Measurements from ENCODE around the gene CA5A.
A peak's percentile ranks its signal among the peaks of the same experiment; 100 is the strongest.
"Not testable (repeated sequence)": the region's sequence is repeated elsewhere in the genome, so short reads cannot be mapped to it uniquely, and the experiment has no call there.

CA5A gene

DNA sequence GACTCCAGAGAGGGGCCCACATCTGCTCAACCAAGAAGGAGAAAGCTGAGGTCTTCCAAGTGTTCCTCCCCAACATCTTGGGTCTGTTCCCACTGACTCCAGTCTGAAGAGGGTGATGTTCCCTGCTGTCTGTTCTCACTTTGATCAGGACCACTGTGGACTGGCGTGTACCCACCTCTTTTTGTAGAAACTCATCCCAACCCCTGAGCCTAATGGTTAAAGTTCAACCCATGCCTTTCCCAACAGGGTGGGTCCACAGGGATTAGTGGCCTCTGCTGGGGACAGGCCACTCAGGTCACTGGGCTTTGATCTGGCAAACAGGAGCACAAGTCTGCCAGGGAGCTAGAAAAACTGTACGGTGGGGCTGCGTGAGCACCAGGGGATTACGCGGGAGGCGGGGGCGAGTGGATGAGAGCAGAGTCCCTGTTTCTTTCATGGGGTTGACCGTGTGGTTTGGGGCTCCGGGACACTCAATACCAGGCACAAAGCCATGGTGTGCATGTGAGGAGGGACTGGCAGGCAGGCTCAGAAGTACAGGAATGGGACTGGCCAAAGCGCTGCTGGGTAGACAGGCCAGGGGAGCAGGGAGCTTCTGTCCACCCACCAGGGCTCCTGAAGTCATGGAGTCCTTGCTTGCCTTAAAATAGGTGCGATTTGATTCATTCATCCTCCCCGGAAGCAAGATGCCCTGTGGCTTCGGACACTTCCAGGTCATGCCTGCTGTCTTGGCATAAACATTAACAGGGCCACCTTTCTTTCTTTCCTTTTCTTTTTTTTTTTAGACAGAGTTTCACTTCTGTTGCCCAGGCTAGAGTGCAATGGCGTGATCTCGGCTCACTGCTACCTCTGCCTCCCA is at the start of gene CA5A:
TSS of gene CA5A (minus strand) at position 155 of the 856 bp plus-strand sequence. CDS start at position 76, 79 bp downstream.
- DNase-seq: no peak

DNA sequence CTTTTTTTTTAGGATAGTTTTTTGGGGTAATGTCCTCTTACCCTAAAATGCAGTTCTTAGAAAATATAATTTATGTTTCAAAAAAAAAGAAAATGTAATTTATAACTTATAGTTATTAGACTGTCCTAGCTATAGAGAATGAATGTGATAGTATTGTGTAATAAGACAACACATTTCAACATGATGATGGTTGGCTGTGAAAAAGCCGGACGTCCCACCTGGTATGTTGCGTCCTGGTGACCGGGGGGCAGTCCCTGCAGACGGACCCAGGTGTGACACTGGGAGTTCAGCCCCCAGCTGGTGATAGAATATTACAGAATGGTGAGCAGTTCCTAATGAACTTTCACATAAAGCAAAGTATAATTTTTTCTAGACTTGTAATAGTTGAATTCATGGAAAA is 49.2 kb upstream of the CA5A start:
- not testable (repeated sequence) for DNase-seq

DNA sequence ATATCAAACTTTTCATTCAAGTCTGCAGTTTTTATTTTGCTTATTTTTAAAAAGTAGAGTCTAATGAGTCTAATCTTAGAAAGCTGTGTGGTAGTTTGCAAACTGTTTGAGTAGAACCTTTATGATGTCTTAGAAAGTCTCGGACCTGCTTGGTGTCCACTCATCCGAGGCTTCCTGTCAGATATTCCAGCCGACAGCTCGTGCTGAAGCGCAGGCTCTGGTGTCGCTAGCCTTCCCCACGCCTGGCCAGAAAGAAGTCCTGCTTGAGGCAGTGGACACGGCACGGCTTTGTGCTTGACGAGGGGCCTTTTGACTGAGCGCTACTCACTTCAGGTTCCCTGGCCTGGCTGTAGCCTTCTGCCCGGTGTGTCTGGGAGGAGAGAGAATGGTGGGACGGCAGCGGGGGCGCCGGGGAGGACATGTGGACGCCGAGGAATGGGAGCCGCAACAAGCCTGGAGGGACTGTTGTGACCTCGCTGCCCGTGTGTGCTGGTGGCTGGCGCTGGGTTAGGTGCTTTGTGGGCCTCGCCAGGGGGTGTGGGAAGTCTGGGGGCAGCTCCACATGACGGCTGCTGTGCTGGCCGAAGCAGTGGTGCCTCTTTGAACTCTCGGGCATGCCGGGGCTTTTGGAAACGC is 48.4 kb upstream of the CA5A start:
- DNase-seq: no peak

DNA sequence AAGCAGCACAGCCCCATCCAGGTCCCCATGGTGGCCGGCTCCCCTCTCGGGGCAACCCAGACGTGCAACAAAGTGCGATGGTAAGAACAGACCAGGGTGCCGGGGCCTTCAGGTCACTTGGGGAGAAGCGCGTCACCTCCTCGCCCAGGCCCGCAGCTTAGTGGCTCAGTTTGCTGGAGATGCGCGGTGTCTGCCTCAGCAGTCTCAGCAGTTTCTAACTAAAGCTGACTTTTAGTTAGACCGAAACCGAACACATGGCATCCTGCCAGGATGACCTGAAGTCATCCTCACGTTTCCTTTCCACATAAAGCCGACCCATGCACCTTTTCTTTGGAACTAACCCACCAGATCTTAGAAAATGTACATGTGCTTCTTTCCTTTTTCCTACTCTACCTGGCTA is 47.9 kb upstream of the CA5A start:
- peak; percentile 31 to 45 for DNase-seq

DNA sequence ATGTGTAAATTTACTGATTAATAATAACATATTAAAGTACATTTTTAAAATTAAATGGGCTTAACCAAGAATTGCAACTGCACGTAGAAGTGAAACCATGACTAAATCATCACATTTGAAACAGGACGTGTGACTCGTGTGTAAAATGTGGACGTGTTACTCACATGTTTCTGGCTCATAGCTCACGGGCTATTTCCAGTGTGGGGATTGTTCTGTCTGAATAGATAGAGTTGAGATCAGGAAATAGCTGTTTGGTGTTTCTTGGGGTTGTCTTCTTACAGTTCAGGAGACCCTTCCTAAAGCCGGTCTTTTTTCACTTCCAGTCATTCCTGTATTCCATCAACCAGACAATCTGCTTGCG is 47.4 kb upstream of the CA5A start:
- peak; percentile 24 to 40 for DNase-seq

DNA sequence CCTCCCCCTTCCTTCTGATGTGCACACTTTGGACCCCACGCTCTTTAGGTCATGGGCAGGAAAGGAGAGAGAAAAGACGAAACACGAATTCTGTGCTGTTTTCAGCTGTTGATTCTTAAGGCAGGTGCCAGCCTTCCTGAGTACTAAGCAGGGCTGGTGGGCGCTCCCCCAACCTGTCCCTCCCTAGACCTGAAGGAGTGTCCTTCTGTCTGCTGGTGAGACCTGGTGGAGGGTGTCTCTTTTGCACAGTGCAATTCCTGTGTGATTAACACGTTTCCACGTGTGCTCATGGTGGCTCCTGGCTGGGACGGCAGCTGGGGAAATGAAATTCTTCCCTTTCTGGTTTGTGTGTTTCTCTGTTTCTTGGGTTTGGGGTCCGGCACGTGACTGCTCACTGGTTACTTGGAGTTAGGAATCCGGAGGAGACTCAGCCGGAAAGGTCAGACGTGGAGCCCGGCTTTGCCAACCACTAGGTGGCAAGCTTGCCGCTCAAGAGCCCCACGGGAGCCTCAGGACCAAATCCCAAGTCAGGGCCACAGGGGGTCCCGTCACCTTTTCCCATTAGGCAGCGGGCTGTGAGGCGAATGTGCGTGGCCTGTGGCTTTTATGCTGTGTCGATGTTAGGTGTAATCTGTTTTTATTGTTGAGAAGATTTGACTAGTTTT is 46.9 kb upstream of the CA5A start:
- DNase-seq: not testable (repeated sequence)

DNA sequence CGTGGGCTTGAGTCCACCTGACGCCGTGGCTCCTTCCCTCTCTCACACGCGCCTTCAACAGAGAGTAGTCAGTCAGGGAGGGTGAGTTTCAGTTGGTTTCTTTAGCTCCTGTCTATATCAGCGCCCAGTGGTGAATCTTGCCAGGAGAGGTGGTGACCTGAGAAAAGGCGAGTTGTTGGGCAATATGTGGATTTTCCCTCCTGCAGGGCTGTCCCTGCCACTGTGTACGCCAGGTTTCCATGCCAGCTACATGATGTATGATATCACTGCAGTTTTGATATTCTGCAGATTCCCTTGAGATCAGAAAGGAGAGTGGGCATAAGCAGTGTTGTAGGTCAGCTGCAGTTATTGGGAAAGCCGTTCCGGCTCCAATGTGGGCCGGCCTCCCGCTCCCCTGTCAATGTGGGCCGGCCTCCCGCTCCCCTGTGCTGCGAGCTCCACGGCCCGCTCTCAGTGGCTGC is 46.3 kb upstream of the CA5A start:
- peak in 1 of 2 experiments; percentile 20 for DNase-seq

DNA sequence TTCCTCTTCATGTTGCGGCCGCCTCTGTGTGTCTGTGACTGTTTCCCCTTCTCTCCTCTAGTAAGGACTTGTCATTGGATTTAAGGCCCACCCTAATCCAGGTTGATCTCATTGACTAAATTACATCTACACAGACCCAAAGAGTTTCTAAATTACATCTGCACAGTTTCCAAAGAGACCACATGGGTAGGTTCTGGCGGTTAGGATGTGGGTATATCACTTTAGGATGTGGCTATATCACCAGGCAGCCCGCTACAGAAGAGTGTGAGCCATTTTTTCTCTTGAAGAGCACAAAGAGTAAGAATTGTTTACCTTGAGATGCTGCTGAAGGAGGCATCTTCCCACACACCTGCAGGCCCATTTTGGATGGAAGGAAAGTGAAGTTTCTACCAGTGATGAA is 45.0 kb upstream of the CA5A start:
- peak in 1 of 2 experiments; percentile 53 for DNase-seq

DNA sequence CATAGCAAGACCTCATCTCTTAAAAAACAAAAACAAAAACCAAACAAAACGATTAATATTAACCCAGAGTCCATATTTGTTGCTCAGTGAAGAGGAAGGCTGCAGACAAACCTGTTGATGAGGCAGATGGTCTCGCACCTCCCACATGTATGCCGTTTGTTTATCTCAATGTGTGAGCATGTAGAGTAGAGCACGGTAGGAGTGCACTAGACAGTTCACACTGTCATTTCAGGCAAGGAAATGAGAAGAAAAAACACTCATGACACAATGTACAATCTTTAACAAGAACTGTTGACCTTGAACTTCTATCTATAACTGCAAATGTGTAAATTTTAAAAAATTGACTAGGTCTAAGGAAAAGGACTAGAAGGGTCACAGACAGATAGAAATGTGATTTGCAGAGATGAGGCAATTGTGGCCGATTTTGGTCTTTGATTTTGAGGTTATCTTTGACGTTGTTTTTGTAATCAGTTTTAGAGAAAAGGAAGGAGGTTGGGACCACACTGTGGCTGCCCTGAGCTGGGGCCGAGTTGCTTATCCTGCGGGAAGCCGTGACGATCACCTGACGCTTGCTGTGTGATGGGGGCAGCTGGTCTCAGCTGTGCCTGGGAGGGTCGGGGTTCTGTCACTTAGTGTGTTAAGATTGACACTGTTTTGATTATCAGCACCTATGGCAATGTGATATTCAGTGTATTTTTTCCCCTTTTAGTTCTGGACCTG is 43.7 kb upstream of the CA5A start:
- not testable (repeated sequence) for DNase-seq

DNA sequence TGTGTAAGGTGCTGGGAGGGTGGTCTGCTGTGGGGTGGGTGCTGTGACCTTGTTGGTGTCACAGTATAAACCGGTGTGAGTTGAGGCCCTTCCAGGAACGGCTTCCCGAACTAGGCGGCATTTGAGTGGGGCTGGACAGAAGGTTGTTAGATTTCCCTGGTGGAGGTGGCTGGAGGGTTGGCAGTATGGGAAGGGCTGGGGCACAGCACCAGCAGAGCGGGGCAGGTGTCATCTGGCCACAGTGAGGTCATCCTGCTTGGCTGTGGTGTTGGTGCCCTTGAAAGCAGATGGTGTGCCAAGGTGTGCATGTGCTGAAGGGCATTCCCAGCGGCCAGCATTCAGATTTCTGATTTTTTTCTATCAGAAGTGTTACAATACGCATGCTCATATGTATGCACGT is 43.0 kb upstream of the CA5A start:
- no peak for DNase-seq

DNA sequence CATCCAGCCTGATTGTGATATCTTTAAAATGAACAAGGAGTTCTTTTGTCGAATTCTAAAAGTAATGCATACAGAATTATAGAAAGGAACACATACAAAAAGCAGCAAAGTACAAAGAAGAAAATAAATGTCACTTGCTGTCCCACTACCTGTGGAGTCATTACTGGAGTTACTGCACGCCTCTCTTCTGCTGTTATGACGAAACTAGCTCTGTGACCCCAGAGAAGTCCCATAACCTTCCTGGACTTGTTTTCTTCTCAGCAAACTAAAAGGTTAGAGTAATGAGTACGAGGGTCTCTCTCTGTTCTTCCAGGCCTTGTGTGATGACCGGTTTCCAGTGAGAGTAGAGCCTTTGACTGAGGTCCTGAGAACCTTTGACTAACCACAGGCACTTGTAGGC is 41.8 kb upstream of the CA5A start:
- no peak for DNase-seq

DNA sequence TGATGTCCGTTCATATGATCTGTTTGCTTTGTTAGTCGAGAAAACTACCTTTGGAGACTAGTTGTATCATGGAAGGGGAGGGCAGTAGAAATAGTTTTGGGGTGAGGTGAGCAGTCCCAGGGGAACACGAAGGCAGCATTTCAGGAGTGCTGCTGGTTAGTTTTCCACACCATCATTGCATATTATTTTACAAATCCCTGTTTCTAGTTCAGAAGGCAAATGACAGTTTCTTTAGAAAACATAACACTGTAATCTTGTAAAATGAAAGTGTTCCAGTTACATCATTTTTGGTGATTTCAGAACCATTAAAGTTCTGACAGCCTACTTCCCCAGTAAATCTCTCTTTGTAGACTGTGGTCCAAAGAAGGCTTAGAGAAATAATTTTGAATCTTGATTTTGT is 40.3 kb upstream of the CA5A start:
- DNase-seq: no peak

DNA sequence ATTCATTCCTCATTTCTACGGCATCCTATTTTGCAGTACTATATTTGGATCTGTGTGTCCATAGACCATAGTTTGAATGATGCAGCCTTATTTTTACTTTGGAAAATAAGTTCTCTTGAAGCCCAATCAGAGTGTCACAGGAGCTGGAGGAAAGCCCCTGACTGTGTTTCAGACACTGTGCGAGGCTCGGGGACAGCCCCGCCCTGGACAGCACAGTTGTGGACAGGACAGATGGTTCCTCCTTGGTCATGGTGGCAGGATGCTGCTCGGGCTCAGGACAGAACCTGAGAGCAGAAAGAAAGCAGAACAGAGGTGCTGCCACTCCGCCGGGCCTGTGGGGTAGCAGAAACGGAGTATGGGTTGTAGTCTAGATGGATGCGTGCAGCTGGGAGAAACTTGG is 37.8 kb upstream of the CA5A start:
- no peak for DNase-seq

DNA sequence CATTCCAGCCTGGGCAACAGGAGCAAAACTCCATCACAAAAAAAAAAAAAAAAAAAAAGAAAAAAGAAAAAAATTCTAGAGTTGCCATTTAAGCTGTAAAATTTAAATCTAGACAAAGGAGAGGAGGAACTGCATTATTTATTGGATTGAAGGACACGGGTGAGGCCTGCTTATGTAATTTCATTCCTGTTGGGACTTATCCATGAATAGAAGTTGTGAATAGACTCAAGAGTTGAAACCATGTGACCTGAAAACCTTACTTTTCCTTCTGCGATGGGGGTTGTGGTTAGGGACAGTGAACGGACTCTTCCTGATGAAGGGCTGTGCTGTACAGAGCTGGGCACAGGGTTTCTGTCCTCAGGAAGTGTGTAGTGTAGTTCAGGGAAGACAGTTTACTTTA is 37.4 kb upstream of the CA5A start:
- DNase-seq: no peak

DNA sequence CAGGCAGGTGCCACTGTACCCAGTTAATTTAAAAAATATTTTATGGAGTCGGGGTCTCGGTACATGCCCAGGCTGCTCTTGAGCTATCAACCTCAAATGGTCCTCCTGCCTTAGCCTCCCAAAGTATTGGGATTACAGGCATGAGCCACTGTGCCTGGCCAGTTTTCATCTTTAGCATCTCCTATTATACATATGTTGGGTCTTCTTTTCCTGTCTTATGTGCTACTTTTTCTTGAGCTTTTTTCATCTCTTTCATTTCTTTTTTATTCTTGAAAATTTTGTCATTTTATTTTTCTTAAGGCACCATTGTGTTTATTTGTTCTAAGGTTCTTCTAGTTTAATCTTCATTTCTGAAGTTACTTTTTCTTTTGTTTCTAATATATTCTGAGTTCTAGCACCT is 35.6 kb upstream of the CA5A start:
- DNase-seq: no peak

DNA sequence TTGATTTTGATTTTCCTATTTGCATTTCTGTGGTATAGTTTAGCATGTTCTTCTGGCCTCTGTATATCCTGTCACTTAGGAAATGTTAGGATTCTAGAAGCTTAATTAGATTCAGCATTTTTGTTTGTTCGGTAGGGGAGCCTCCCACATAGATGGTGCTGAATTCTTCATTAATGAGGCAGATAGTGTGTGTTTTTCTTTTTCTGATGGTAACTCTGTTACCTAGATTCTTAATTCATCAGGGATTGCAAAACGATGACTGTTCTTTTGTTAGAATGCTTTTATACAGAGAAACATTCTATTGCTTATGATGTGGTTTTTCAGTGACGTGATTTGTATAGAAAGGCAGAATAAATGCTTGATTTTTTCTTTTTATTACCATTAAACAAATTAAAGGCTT is 33.9 kb upstream of the CA5A start:
- no peak for DNase-seq

DNA sequence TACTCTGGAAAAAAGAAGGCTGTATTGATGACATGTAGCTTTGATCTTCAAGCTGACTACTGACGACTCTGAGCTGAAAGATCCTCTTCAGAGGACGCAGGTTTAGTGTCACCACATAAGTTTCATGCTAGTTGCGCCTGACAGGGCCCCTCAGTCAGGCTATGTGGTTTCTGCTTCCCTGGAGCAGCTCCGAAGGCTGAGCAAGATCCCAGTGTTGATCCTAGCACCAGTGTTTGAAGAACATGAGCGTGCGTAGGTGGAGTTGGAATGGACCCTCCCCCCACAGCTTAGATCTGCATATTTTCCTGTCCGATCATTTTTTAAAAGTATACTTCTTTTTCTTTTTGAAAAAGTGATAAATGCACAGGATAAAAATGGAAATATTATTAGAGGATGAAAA is 32.2 kb upstream of the CA5A start:
- no peak for DNase-seq

DNA sequence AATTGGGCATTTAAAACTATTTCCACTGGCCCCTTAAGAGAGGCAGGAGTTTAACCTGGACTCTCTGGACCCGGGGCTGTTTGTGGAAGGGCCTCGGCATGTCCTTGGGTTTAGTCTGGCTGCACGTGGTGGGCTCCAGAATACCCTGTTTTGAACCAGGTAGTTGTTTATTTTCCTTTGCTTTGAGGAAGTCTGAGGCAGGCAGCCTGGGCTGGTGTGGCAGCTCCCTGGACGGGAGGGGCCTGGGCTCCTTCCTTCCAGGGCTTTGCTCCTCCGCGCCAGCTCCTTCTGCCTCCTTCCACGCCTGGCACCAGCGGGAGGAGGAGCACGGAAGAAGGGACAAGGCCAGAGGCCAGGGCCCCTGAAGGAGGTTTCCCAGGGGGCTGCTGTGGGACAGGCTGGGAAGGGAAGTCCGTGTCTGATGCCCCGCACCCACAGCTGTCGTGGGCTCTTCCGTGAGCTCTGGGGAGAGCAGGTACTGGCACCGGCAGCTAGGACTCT is 30.4 kb upstream of the CA5A start:
- no peak for DNase-seq

DNA sequence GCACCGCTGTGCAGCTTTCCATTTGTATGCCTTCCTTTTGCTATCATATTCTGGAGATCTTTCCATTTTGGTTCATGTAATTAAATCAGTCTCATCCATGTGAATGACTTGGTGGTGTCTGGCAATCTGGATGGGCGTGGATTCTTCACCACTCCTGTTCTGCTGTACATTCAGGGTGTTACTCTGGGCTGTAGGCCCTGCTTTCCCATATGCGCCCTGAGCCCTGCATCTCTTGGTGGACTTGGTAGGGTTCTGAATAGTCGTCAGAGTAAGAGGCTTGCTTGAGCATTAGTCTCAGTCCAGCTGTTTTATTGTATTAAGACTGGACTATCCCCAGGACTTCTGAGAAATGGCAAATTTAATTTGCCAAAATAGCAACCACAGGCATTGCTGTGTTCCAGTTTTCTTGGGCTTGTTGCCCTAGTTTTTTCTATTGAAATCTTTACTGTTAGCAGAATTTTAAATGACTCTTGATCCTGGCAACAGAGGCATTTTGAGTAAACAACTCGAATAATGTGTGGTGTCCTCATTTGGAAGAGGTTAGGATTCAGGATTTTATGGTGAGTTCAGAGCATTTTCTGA is 29.8 kb upstream of the CA5A start:
- no peak for DNase-seq

DNA sequence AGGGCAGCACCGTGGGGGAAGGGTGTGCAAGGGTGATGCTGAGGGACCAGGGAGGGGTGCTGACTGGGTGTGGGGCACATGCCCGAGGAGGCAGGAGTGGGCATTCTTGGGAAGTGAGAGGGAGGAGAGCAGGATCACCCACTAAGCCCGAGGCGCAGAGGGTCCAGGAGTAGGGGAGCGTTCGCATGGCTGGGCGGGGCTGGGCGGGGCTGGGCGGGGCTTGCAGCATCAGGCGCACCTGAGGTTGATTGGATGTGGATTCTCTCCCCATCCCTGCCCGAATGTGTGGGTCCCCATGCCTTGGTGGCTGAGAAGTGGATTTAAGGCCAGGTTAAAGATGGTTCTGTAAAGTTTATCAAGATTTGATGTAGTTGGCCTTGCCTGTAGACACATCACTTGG is 29.1 kb upstream of the CA5A start:
- DNase-seq: no peak

DNA sequence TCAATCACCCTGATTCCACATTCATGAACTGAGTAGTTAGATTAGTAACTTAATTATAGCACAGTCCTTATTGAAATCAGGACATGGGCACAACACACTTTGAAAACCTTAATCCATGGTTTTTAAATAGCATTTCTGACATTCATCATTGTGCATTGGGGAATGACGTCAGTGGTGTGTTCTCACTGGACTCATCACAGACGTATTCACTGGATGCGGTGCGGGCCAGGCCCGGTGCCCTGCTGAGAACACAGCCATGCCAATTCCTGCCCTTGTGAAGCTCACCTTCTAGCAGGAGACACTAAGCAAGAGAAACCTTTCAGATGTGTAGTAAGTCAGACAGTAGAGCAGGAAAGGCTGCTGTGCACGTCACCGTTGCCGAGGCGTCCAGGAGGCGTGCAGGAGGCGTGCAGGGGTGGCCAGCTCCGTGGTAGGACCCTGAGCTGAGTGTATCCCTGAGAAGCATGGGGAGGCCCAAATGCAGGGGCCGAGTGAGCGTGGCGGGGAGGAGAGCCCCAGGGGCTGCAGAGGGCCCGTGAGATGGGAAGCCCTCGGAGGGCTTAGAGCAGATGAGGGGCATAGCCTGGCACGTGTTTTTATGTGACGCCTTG is 27.8 kb upstream of the CA5A start:
- no peak for DNase-seq

DNA sequence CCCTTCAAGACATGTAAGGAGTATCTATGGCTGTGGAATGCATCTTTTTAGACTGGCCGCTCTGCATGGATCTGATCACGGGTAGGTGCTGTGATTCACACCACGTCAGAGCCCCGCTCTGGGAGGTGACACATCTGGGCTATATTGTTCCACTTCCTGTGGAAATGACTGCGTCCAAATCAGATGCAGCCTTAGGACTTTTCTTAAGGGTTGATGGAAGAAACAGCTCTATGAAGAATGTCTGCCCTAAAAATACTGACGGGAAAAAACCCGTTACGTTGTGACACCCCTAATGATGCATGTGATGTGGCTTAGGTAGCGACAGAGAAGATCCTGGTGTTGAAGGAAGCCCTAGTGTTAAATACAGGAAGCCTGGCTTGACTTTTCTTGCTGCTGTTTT is 27.1 kb upstream of the CA5A start:
- DNase-seq: peak; percentile 71 to 81
